Jurkat, Clone E6-1 (cell line): ENCODE data around the gene BAIAP2.

Experiments
- DNase-seq: peaks from one replicate; pipeline ENCODE4 v3.0.0-alpha.2; 2011; ENCODE audit warnings: low read depth, low spot score
- H3K4me3 ChIP-seq: 2 replicates; pipeline ENCODE4 v1.5.1; 2011; ENCODE audit warnings: mild to moderate bottlenecking, low read length, control low read depth, moderate library complexity

The BAIAP2 gene

GRCh38 chr17:81045590-81046095 is 10.7 kb downstream of the BAIAP2 start:
- no peak overlapping the region for H3K4me3 ChIP-seq
- DNase-seq, result no peak

- no peak overlapping the region for H3K4me3 ChIP-seq
- no peak for DNase-seq
Measured at GRCh38 chr17:81046132-81046769, 11.3 kb downstream of the BAIAP2 start.

GRCh38 chr17:81046770-81047359 is 11.9 kb downstream of the BAIAP2 start:
- H3K4me3 ChIP-seq, result no peak overlapping the region
- no peak for DNase-seq

GRCh38 chr17:81048827-81049371 is 13.9 kb downstream of the BAIAP2 start:
- no peak for DNase-seq
- no peak overlapping the region for H3K4me3 ChIP-seq

GRCh38 chr17:81049372-81049911 is 14.5 kb downstream of the BAIAP2 start:
- DNase-seq, result peak; percentile 23
- no peak overlapping the region for H3K4me3 ChIP-seq

- H3K4me3 ChIP-seq, result no peak overlapping the region
- no peak for DNase-seq
Measured at GRCh38 chr17:81049973-81050551, 15.1 kb downstream of the BAIAP2 start.

- no peak overlapping the region for H3K4me3 ChIP-seq
- DNase-seq, result no peak
Measured at GRCh38 chr17:81050645-81051625, 16.0 kb downstream of the BAIAP2 start.

GRCh38 chr17:81052199-81052997 is 17.4 kb downstream of the BAIAP2 start:
- no peak for DNase-seq
- H3K4me3 ChIP-seq, result no peak overlapping the region

- no peak overlapping the region for H3K4me3 ChIP-seq
Measured at GRCh38 chr17:81053041-81053970, 18.4 kb downstream of the BAIAP2 start.

GRCh38 chr17:81054308-81054707 is 19.4 kb downstream of the BAIAP2 start:
- DNase-seq, result no peak
- no peak overlapping the region for H3K4me3 ChIP-seq

More at GRCh38 chr17:81053041-81053970, 18.4 kb downstream of the BAIAP2 start:
- no peak for DNase-seq

GRCh38 chr17:81054881-81055370 is 20.0 kb downstream of the BAIAP2 start:
- H3K4me3 ChIP-seq, result no peak overlapping the region
- DNase-seq, result no peak

GRCh38 chr17:81056312-81056711 is 21.4 kb downstream of the BAIAP2 start:
- no peak overlapping the region for H3K4me3 ChIP-seq
- no peak for DNase-seq

GRCh38 chr17:81057079-81057730 is 22.3 kb downstream of the BAIAP2 start:
- no peak for DNase-seq
- H3K4me3 ChIP-seq, result no peak overlapping the region

GRCh38 chr17:81057777-81058176 is 22.8 kb downstream of the BAIAP2 start:
- no peak overlapping the region for H3K4me3 ChIP-seq
- no peak for DNase-seq

GRCh38 chr17:81058263-81058871 is 23.4 kb downstream of the BAIAP2 start:
- H3K4me3 ChIP-seq, result no peak overlapping the region
- DNase-seq, result no peak

- H3K4me3 ChIP-seq, result no peak overlapping the region
- no peak for DNase-seq
Measured at GRCh38 chr17:81059026-81059425, 24.1 kb downstream of the BAIAP2 start.
